GM19468 (cell line): ENCODE results near the gene AKT1S1.

Experiments
- ATAC-seq: cut with Tn5 transposase; IDR thresholded peaks from one replicate; pipeline ENCODE4 v1.9.1; 2021; ENCODE audit warnings: mild to moderate bottlenecking, moderate library complexity, moderate number of reproducible peaks; ENCODE audit not compliant: unreplicated experiment; ENCODE audit errors: extremely low read depth

AKT1S1 gene

DNA sequence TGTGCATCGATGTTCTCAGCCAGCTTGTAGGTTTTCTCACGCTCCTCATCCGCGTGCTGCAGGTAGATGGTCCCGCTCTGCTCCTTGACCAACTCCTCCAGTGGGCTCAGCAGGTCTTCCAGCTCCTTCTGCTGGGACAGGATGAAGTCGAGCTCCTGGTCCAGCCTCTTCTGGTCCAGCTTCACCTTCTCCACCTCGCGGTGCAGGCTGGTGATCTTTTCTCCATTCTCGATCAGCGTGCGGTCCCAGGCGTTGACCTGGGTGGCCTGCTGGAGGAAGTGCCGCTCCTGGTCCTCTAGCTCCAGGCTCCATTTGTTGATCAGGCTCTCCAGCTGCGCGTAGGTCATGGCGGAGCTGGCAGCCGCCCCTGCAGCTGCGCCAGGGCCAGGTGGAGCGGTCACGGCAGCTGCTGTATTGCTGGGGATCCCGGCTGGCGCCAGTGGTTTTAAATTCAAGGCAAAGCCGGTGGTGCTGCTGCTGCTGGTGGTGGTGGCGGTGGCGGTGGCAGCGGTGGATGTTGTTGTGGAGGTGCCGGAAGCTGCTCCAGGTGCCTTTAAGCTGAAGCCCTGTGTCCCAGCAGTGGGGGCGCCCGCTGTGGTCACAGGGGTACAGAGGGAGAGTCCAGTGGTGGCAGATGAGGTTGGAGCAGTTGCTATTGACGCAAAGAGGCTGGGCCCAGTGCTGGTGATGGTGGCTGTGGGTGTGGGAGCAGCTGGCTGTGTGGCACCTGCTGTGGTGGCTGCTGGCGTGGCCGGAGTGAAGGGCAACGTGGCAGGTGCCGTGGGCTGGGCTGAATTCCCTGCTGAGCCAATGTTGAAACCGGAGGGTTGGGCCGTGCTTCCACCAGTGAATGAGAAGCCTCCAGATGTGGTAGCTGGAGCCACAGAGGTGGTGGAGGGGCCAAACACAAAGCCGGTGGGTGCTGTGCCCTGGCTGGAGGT is 31.6 kb upstream of the AKT1S1 start:
- no peak for ATAC-seq

DNA sequence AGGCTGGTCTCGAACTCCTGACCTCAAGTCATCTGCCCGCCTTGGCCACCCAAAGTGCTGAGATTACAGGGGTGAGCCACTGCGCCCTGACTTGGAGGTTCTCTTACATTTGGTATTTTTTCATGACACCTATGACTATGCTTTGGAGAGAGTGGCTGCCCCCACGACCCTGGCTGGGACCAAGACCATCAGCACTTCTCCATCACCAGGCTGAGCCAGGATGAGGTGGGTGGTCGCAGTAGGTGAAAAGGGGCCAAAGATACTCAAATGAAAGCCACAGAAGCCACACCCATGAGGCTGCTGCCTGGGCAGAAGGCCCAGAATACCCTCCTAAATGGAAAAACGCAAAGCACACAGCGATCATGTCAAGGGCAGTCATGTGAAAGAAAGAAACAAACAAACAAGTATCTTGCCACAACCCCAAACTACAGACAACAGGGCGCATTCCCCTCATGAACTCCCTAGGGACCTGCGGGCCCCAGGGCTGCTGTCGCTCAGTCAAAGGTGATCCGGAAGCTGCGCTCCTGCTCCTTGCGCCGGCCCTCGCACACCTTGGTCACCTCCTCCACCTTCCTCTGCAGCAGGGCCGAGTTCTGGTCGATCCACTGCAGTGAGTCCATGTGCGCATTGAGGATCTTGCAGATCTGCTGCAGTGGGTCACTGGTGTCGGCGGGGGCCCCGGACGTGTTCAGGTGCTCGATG is 30.7 kb upstream of the AKT1S1 start:
- ATAC-seq = no peak

DNA sequence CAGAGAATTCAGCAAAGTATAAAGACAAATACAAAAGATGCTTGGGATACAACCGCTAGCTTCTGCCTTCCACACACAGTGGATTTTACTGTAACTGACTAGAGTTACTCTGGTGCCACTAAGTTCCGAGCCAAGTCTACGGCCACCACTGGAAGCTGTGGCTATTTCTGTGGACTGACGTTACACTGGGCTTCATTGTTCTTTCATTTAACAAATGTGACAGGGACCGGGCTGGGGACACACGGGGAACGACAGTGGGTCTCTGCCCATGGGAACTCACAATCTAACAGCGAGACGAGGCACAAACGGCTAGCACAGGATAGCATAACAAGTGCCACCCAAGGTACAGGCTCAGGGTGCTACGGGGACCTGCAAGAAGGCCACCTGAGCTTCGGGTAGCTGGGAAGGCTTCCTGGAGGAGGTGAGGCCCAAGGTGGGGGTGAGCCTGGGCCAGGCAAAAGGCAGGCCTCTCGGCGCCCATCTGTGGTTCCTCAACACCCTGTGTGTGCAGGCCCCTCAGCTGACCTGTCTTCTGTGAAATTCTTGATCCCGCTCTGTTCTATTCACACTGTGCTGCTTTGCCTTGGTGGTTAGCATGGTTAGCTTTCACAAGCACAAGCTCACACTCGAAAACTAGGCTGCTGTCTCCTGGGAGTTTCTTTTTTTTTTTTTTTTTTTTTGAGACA is 29.9 kb upstream of the AKT1S1 start:
- no peak for ATAC-seq

DNA sequence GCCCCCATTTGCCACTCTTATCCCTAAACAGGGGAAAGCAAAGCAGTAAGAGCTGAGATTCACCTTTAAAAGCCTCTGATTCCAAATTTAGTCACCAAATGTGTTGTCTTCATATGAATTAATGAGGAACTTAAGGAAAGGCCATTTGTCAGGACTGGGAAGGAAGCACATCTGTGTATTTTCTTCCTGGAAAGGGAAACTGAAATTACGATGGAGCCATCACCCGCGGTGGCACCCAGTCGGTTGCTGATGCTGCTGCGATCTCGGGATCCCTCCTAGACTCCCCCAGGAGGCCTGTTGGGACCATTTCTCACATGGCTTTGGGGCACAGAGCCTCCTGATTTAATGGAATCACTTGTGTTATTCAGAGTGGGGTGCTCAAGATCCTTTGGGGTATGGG is 27.0 kb upstream of the AKT1S1 start:
- no peak for ATAC-seq

DNA sequence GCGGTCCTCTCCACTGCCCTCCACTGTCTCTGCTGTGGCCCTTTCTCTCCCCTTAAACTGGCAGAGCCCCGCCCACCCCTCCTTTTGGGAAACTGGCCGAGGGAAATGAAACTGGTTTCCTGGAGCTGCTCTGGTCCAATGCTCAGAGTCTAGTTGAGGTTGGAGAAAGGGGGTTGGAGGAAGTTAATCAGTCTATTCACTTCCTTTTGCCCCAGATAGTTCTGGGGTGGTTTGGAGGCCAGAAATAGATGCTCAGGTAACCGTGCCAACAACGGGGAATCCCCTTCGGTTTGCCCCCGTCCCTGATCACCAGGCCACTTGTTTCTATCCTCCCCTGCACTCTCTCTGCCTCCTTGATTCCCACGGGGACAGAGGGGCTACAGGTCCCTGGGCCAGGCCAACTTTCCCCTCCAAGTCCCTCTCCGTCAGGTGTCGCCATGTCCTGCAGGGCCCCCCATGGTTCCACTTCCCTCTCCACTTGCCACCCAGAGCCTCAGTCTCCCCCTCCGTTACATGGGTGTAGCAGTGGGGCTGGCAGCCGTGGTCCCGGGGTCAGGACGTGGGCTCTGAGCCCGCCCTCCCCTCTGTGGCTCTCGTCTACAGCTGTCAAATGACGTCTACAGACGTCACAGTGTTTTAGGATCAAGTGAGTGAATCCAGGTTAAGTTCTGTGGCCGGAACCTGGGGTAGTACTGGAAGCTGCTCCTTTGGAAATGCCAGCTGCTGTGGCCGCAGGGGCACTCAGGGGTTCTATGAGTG is 19.9 kb upstream of the AKT1S1 start, which contains the start of gene IL4I1:
IL4I1 (minus strand) TSS at position 25 of the 759 bp plus-strand sequence. CDS start 727 bp downstream, outside the sequence.
- no peak for ATAC-seq

DNA sequence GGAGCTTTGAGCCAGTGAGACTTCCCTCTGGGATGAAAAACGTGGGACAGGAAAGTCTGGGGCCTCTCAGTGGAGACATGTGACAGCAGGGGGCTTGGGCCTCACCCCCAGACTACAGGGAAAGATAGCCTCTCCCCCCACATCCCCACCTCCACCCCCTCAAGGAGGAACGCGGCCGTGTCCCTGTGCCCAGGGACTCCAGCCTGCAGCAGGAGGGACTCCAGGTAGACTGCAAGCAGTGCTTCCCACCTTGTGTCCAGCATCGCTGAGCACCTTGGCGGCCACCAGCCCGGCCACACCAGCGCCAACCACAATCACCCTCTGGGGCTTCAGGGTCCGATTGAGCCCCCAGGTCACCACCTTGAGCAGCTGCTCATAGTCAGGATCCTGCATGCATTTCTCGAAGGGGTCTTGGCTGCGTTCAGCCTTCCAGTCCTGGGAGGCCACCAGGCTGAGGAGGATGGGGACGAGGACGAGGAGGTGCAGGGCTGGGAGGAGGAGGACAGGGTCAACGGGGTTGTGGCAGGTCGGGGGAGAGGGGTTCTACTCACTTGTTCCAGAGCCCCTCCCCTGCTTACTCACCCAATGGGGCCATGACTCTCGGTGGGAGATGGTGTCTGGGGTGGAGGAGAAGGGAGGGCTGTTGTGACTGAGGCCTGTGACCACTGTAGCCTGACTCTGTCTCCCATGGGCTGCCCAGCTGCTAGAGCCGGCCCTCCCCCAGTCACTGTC is 18.6 kb upstream of the AKT1S1 start:
- ATAC-seq = no peak

DNA sequence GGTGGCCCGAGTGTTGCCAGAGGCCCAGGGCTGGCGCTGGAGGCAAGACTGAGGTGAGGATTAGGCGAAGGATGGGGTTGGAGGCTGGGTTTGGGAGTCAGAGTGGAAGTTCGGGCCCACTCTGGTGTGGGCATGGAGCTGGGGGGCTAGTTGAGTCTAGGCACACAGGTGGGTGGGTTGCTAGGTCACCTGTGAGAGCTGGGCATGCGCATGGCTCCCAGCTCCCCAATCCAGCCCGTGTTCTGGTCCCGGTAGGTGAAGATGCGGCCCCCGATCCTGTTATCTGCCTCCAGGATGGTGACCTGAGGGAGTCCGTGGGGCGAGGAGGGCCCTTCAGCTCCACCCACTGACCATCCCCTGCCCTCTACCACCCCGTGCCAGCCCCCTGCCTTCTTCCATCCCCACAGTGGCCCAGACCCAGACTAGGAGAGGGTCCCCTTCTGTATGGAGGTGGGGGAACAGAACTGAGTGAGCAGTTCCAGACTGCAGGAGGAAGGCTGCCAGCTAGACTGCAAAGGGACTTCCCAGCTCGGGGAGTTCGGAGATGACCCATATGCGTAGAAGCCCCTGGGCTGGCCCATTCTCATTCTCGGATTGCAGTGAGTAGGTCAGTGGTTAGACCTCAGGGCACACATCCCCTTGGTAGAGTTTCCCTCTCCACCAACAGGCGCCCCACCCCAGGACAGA is 17.9 kb upstream of the AKT1S1 start:
- ATAC-seq = no peak

DNA sequence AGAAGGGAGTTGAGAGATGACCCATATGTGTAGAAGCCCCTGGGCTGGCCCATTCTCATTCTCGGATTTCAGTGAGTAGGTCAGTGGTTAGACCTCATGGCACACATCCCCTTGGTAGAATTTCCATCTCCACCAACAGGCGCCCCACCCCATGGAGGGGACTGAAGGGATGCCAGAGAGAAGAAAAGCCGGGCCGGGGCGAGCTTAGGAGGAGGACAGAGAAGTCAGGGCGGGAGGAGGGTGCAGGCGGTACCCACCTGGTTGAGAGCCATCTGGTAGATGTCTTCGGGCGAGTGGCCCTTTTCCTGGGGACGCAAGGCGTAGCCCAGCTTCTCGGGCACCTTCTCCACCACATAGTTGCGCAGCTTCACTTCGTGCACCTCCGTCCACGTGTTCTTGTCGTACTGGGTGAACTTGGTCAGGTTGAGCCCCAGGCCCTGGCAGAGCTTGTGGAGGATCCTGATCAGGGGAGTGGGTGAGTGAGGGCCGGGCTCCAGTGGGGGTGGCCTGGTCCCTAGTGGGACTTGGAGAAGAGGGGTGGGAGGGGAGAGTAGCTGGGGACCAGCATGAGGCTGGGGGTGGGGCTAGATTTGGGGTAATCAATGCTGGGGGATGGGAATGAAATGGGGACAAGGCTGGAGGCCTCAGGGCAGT is 17.0 kb upstream of the AKT1S1 start:
- ATAC-seq = no peak

DNA sequence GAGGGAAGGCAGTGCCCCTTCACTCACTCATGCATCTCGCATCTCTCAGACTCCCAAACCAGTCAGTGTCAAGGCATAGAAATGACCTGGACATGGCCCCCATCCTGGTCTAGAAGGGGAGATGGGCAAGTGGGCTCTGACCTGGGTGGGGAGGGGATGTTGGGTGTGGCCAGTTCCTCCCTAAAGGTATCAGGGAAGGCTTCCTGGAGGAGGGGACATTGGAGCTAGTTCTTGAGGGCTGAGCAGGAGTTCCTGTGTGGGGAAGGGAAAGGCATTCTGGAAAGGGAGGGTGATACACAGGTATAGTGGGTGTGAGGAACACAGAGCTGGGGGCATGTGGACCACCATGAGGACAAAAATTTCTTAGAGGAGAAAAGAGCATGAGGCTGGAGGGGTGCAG is 15.6 kb upstream of the AKT1S1 start:
- ATAC-seq = no peak

DNA sequence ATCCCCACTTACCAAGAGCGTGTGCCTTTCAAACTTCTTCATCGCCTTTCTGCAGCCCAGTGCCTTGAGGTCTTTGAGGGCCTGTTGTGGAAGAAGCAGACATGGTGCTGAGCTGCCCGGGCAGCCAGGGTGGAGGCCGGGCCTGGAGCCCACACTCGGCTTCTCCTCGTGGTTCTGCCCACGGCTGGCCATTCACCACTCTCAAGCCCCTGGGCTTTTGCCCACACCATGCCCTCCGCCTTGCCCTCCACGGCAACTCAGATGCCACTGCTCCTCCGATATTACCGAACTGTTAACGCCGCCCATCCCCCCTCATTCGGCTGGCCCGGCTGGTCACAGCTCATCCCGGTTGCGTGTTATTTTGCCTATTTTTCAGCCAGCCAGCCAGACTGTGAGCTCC is 14.2 kb upstream of the AKT1S1 start:
- ATAC-seq = no peak

DNA sequence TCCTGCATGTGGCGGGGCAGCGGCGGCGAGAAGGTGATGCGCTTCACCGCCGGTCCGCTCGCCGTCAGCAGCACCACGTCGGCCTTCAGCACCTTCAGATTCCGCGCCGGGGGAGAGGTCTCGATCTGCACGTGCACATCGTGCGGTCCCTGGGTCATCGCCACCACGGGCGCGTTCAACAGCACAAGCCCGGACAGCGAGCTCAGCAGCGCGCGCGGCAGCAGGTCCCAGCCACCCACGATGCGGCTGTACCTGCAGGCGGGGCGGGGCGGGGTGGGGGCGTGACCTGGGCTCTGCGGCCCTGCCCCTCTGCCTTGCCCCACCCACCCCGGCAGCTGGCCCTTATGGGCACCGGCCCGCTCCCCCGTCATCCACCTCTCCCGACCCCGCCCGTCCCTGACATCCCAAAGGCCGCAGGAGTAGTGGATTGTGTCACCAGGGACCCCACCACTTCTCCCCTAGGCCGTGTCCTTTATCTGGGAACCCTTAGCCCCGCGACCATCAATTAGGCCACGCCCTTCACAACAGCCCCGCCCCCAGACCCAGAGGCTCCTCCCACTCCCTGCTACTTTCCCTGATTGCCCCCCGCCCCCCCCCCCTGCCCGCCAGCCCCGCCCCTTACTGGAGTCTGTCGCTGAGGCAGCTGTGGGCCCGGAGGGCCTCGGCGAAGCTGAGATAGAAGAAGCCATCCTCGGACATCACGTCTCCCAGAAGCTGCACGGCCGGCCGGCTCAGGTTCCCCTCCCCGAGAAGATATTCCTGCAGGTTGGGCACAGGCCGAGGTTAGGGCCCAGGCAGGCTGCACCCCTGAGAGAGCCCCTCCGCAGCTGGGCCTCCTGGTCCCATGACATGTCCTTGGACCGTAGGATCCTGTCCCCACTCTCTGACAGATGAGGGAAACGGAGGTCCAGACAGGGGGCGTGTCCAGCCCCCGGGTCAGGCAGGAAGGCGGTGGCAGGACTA is 13.5 kb upstream of the AKT1S1 start:
- ATAC-seq = no peak

DNA sequence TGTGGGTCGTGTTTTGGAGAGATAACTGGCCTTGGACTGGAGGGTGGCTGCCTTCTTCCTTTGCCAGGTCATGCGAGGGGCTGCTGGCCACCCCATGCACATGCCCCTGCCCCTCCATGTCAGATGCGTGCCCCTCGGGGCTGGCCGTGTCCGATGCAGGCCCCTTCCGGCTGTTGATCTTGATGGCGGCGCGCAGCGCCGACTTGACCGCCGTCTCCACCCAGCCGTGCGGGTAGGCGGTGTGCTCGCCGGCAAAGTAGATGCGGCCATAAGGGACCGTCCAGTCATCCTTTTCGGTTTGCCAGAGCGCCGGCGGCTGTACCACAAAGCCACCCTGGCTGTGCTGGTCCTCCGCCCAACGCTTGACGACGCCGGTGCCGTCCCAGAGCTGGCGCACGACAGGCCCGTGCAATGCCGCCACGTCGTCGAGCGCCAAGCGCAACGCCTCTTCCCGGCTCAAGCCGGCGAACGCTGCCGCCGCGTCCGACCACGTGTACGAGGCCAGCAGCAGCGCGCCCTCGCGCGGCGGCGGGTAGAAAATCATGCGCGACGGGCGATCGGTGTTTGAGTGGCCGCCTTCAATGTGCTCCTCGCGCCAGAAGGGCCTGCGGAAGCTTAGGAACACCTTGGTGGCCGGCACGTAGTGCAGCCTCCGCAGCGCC is 12.7 kb upstream of the AKT1S1 start:
- ATAC-seq = no peak

DNA sequence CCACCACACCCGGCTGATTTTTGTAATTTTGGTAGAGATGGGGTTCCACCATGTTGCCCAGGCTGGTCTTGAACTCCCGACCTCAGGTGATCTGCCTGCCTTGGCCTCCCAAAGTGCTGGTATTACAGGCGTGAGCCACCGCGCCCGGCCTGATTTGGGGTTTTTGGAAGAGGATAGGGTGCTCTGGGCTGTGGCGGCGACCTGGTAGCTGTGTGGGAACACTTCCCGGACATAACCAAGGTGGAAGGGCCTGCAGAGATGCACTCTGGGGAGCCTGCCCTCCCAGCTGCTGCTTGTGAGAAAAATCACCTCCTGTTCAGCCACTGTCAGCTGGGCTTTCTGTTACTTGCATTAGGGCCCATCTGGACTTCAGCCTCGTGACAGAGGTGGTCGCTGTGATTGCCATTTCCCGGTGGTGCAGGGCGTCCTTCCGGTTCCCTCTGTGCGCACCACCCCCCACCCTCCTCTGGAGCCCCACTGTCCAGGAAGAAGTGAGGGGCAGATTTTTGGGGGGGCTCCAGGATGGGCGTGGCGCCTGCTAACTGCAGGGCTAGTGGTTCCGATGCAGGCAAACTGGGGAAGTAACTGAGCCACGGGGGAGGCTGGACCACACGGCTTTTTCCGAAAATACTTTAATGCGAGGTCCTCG is 12.0 kb upstream of the AKT1S1 start:
- ATAC-seq = no peak

DNA sequence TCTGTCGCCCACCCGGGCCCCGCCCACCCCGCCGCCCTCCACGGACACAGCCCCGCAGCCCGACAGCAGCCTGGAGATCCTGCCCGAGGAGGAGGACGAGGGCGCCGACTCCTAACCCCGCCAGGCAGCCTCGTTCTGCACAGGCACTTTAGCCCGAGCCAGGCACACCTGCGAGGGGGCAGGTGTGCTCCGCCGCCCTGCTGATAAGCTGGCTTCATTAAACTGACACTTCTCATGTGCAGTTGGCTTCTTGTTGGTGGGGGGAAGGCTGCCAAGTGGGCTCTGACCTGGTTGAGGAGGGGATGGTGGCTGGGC is 11.3 kb upstream of the AKT1S1 start:
- ATAC-seq = no peak

DNA sequence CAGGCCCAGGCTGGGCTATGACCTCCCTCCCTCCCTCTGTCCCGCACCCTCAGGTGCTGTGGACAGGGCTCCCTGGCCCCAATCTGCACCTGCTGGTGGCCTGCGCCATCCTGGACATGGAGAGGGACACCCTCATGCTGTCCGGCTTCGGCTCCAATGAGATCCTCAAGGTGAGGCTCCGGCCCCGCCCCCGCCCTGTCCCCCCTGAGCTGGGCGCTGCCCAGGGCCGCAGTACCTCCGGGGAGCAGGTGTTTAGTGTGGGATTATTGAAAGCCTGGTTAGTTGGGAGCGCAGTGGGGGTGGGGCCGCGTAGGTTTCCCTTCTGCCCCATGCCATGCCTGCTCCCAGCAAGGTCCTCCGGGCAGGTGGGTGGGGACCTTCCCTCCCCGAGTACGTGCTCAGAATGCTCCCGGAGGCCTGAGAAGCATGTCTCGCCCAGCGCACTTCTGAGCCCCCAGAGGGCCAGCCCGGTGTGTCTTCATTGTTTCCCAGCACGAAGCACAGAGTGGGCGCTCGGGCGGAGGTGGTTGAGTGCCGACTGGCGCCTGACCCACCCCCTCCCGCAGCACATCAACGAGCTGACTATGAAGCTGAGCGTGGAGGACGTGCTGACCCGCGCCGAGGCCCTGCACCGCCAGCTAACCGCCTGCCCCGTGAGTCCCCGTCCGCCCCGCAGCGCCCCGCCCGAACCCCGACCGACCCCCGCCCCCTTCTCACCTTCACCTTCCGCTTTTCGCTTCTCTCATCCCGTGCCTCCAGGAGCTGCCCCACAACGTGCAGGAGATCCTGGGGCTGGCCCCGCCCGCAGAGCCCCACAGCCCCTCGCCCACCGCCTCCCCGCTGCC is 10.7 kb upstream of the AKT1S1 start:
- no peak for ATAC-seq
